Astrocyte (in vitro differentiated cells and primary cell): ENCODE results near the gene CDK14.

Experiments used
- CTCF ChIP-seq: IDR thresholded peaks from 2 replicates; pipeline ENCODE4 v1.5.1; 2011; ENCODE audit warnings: low read depth, mild to moderate bottlenecking, inconsistent platforms, low read length, moderate library complexity; ENCODE audit not compliant: insufficient read depth
- EZH2 ChIP-seq: IDR thresholded peaks from 2 replicates; pipeline ENCODE4 v1.6.1; 2012; ENCODE audit warnings: mild to moderate bottlenecking, low read length, inconsistent platforms; ENCODE audit not compliant: insufficient read depth

DNA sequence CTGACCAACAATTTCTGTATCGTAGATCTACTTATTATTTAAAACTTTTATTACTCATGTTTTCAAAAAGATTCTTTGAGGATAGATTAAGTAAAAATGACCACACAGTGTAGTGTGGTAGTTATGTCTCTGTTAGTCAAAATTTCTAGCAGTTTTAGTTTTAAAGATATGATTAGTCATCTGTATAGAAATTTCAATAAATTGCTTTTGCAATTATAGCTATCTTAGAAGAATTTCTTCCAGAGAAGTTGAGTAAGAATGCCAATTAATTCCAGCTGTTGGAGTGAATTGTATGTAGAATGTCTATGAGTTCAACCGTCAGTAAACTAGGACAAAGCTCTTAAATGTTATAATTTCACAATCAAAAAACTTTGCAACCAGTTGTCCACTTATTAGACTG is 229.7 kb downstream of the CDK14 start:
- TF ChIP-seq CTCF (no peak), EZH2 (no peak)
